Measurements from ENCODE around the gene NKAIN1. TPM values are rescaled to one million over a fixed set of nuclear protein-coding genes. Genes with fewer than 3 reads are reported as not detected.
"Not testable (repeated sequence)": the region's sequence is repeated elsewhere in the genome, so short reads cannot be mapped to it uniquely, and the experiment has no call there.

The NKAIN1 gene
- total RNA-seq, 1 experiment from 2014 or later, result 1.7 TPM

DNA sequence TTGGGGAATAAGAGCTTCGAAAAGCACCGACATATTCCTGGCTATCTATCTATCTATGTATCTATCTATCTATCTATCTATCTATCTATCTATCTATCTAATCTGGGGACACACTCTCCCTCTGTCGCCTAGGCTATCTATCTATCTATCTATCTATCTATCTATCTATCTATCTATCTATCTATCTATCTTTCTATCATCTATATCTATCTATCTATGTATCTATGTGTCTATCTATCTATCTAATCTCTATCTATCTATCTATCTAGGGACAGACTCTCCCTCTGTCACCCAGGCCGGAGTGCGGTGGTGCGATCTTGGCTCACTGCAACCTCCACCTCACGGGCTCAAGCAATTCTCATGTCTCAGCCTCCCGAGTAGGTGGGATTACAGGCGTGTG lies 42.7 kb upstream of the NKAIN1 start:
- CTCF ChIA-PET, result not testable (repeated sequence)

DNA sequence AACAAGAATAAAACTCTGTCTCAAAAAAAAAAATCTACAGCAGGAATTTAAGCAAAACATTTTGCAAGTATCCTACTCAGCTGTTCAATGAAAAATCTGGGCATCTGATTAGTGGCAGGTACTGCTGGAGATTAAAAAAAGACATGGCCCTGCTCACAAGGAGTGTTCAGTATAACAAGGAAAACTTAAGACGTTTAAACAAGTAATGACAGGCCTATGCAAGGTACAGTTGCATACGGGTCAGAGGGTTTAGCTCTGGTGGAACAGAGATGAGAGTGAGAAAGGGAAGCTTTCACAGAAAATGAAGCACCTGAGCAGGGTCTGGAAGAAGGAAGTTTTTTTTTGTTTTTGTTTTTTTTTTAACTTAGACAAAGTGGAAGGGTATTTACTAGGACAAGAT lies 33.9 kb upstream of the NKAIN1 start:
- H3K36me3 ChIP-seq (ENCODE audit: control insufficient read depth, insufficient read depth, low read length), result peaks cover 47% of the 10 kb centered on the region
- ChIA-PET CTCF (no interaction called here), POLR2A (no interaction called here)
- TF ChIP-seq, protein P1, sequence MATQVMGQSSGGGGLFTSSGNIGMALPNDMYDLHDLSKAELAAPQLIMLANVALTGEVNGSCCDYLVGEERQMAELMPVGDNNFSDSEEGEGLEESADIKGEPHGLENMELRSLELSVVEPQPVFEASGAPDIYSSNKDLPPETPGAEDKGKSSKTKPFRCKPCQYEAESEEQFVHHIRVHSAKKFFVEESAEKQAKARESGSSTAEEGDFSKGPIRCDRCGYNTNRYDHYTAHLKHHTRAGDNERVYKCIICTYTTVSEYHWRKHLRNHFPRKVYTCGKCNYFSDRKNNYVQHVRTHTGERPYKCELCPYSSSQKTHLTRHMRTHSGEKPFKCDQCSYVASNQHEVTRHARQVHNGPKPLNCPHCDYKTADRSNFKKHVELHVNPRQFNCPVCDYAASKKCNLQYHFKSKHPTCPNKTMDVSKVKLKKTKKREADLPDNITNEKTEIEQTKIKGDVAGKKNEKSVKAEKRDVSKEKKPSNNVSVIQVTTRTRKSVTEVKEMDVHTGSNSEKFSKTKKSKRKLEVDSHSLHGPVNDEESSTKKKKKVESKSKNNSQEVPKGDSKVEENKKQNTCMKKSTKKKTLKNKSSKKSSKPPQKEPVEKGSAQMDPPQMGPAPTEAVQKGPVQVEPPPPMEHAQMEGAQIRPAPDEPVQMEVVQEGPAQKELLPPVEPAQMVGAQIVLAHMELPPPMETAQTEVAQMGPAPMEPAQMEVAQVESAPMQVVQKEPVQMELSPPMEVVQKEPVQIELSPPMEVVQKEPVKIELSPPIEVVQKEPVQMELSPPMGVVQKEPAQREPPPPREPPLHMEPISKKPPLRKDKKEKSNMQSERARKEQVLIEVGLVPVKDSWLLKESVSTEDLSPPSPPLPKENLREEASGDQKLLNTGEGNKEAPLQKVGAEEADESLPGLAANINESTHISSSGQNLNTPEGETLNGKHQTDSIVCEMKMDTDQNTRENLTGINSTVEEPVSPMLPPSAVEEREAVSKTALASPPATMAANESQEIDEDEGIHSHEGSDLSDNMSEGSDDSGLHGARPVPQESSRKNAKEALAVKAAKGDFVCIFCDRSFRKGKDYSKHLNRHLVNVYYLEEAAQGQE (IDR thresholded peaks at IDR 0.05; ENCODE audit: insufficient read depth in 1 of 2, low read depth in 2 of 2, low read length in 1 of 2), result no peak
- TF ChIP-seq POLR2AphosphoS5 (IDR thresholded peaks at IDR 0.05; ENCODE audit: low read depth, low read length) (no peak), SIN3A (IDR thresholded peaks at IDR 0.05; ENCODE audit: borderline replicate concordance, insufficient read depth, low read depth, low read length) (no peak), TCF7L2 (IDR thresholded peaks at IDR 0.05; ENCODE audit: low read depth, low read length) (no peak)
- TF ChIP-seq, protein P2, sequence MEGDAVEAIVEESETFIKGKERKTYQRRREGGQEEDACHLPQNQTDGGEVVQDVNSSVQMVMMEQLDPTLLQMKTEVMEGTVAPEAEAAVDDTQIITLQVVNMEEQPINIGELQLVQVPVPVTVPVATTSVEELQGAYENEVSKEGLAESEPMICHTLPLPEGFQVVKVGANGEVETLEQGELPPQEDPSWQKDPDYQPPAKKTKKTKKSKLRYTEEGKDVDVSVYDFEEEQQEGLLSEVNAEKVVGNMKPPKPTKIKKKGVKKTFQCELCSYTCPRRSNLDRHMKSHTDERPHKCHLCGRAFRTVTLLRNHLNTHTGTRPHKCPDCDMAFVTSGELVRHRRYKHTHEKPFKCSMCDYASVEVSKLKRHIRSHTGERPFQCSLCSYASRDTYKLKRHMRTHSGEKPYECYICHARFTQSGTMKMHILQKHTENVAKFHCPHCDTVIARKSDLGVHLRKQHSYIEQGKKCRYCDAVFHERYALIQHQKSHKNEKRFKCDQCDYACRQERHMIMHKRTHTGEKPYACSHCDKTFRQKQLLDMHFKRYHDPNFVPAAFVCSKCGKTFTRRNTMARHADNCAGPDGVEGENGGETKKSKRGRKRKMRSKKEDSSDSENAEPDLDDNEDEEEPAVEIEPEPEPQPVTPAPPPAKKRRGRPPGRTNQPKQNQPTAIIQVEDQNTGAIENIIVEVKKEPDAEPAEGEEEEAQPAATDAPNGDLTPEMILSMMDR (IDR thresholded peaks at IDR 0.05), result no peak
- no peaks in the 10 kb centered on the region for H3K4me1 ChIP-seq (ENCODE audit: control insufficient read depth, insufficient read depth, low read length)
- BruUV-seq (replicated peaks), result no TSS peak
- intact Hi-C loops (cut with micrococcal nuclease; ENCODE audit: unreplicated experiment), result no loop called here
- no peak overlapping the region for H3K27ac ChIP-seq (ENCODE audit: low read length)
- no peaks in the 10 kb centered on the region for H3K27me3 ChIP-seq (ENCODE audit: control insufficient read depth, insufficient read depth, low read length)
- in situ Hi-C loops (cut with HindIII; ENCODE audit: low pct_unique_long_range_greater_than_20kb, low sequenced_read_pairs), result no loop called here
- no peak overlapping the region for H3K4me3 ChIP-seq (ENCODE audit: low read depth in 2 of 2, low read length in 2 of 2)
- no peak for DNase-seq (ENCODE audit: low read depth, low spot score)
- ATAC-seq, result no peak
- no peaks in the 10 kb centered on the region for H3K9me3 ChIP-seq (ENCODE audit: control insufficient read depth, insufficient read depth, low read depth, low read length)

More for the DNA sequence above, 42.7 kb upstream of the NKAIN1 start:
- H3K4me1 ChIP-seq (ENCODE audit: control insufficient read depth, insufficient read depth, low read length); H3K27me3 ChIP-seq (ENCODE audit: control insufficient read depth, insufficient read depth, low read length); H3K9me3 ChIP-seq (ENCODE audit: control insufficient read depth, insufficient read depth, low read depth, low read length); in situ Hi-C loops (cut with HindIII; ENCODE audit: low pct_unique_long_range_greater_than_20kb, low sequenced_read_pairs); ATAC-seq; H3K27ac ChIP-seq (ENCODE audit: low read length); BruUV-seq (replicated peaks); POLR2A ChIA-PET; DNase-seq (ENCODE audit: low read depth, low spot score); intact Hi-C loops (cut with micrococcal nuclease; ENCODE audit: unreplicated experiment); H3K4me3 ChIP-seq (ENCODE audit: low read depth in 2 of 2, low read length in 2 of 2): not testable (repeated sequence)
- H3K36me3 ChIP-seq (ENCODE audit: control insufficient read depth, insufficient read depth, low read length), result peaks cover 36% of the 10 kb centered on the region

GRCh38 chr1:31272369-31272768 lies 32.7 kb upstream of the NKAIN1 start:
- intact Hi-C loops (cut with micrococcal nuclease; ENCODE audit: unreplicated experiment) (no loop called here), in situ Hi-C loops (cut with HindIII; ENCODE audit: low pct_unique_long_range_greater_than_20kb, low sequenced_read_pairs) (no loop called here)
- TF ChIP-seq SIN3A (IDR thresholded peaks at IDR 0.05; ENCODE audit: borderline replicate concordance, insufficient read depth, low read depth, low read length), result no peak
- TF ChIP-seq, protein P1 (IDR thresholded peaks at IDR 0.05; ENCODE audit: insufficient read depth in 1 of 2, low read depth in 2 of 2, low read length in 1 of 2), result no peak
- TF ChIP-seq TCF7L2 (IDR thresholded peaks at IDR 0.05; ENCODE audit: low read depth, low read length), result no peak
- TF ChIP-seq POLR2AphosphoS5 (IDR thresholded peaks at IDR 0.05; ENCODE audit: low read depth, low read length), result no peak
- TF ChIP-seq, protein P2 (IDR thresholded peaks at IDR 0.05), result no peak
- Histone ChIP-seq H3K9me3 (ENCODE audit: control insufficient read depth, insufficient read depth, low read depth, low read length) (no peaks in the 10 kb centered on the region), H3K4me3 (ENCODE audit: low read depth in 2 of 2, low read length in 2 of 2) (no peak overlapping the region), H3K4me1 (ENCODE audit: control insufficient read depth, insufficient read depth, low read length) (no peaks in the 10 kb centered on the region), H3K36me3 (ENCODE audit: control insufficient read depth, insufficient read depth, low read length) (peaks cover 43% of the 10 kb centered on the region), H3K27me3 (ENCODE audit: control insufficient read depth, insufficient read depth, low read length) (no peaks in the 10 kb centered on the region), H3K27ac (ENCODE audit: low read length) (no peak overlapping the region)
- no peak for DNase-seq (ENCODE audit: low read depth, low spot score)
- BruUV-seq (replicated peaks), result no TSS peak
- ChIA-PET POLR2A (interaction anchor here (0.6 kb wide), 1 partner anchor 165 kb away, joined by 6 read pairs; no protein-coding TSS in a partner anchor), CTCF (no interaction called here)
- no peak for ATAC-seq
